CD14-positive monocyte (primary cell): Measurements from ENCODE around the gene UBE3C. TPM values are rescaled to one million over a fixed set of nuclear protein-coding genes. Genes with fewer than 3 reads are reported as not detected.

Experiments
- DNase-seq, 3 donors: peaks; one replicate each; pipeline ENCODE4 v3.0.0-alpha.2; 2011 to 2022
- H2AFZ ChIP-seq: 2 replicates; pipeline ENCODE4 v1.6.0; 2012; ENCODE audit warnings: mild to moderate bottlenecking, low read depth, low read length, inconsistent platforms; ENCODE audit not compliant: insufficient read depth, poor library complexity, severe bottlenecking
- H3K27ac ChIP-seq, 2 donors: 1 replicate in 1 of 2; 2 replicates in 1 of 2; pipeline ENCODE4 v1.5.1; 2012 to 2013; ENCODE audit warnings: low read length in 2 of 2, control low read depth in 1 of 2, inconsistent platforms in 1 of 2, low read depth in 1 of 2, mild to moderate bottlenecking in 1 of 2
- H3K27me3 ChIP-seq, 2 donors: one replicate each; pipeline versions ENCODE4 v1.6.0 to v1.6.1; 2011 to 2013; ENCODE audit warnings: low read length in 2 of 2; ENCODE audit not compliant: control insufficient read depth in 2 of 2, insufficient read depth in 2 of 2
- H3K36me3 ChIP-seq, 2 donors: replicated peaks in 1 of 2; 1 replicate in 1 of 2; 2 replicates in 1 of 2; pipeline versions ENCODE4 v1.5.1 to v1.6.1; 2012 to 2013; ENCODE audit warnings: low read length in 2 of 2, control low read depth in 1 of 2, inconsistent platforms in 1 of 2, mild to moderate bottlenecking in 1 of 2; ENCODE audit not compliant: insufficient read depth in 2 of 2, control insufficient read depth in 1 of 2
- H3K4me1 ChIP-seq, 2 donors: 1 replicate in 1 of 2; 2 replicates in 1 of 2; pipeline versions ENCODE4 v1.5.1 to v1.6.1; 2012 to 2013; ENCODE audit warnings: low read length in 2 of 2, control low read depth in 1 of 2, inconsistent platforms in 1 of 2, mild to moderate bottlenecking in 1 of 2, moderate library complexity in 1 of 2; ENCODE audit not compliant: insufficient read depth in 2 of 2, control insufficient read depth in 1 of 2
- H3K4me2 ChIP-seq: replicated peaks from 2 replicates; pipeline ENCODE3; 2012; ENCODE audit warnings: low read length, moderate library complexity, mild to moderate bottlenecking; ENCODE audit not compliant: poor library complexity, severe bottlenecking; ENCODE audit errors: extremely low read depth
- H3K4me3 ChIP-seq, 3 experiments: fragments of 200-600 bp in 1 of 3; sonication (generic) in 1 of 3; replicated peaks in 1 of 3; 1 replicate in 2 of 3; 2 replicates in 1 of 3; pipeline ENCODE4 v1.5.1; 2011 to 2013; ENCODE audit warnings: low read length in 3 of 3, mild to moderate bottlenecking in 3 of 3, control low read depth in 2 of 3, low read depth in 2 of 3, inconsistent platforms in 1 of 3, moderate library complexity in 1 of 3
- H3K79me2 ChIP-seq: 2 replicates; pipeline ENCODE4 v1.6.0; 2012; ENCODE audit warnings: mild to moderate bottlenecking, control low read depth, inconsistent platforms, low read length, moderate library complexity; ENCODE audit not compliant: insufficient read depth
- H3K9ac ChIP-seq: 2 replicates; pipeline ENCODE4 v1.6.0; 2017; ENCODE audit warnings: low read length, mild to moderate bottlenecking; ENCODE audit not compliant: insufficient read depth, poor library complexity, severe bottlenecking
- H3K9me3 ChIP-seq, 2 donors: replicated peaks in 1 of 2; 1 replicate in 1 of 2; 2 replicates in 1 of 2; pipeline versions ENCODE4 v1.5.1 to v1.6.1; 2012 to 2013; ENCODE audit warnings: low read length in 2 of 2, control low read depth in 1 of 2; ENCODE audit not compliant: control insufficient read depth in 1 of 2, insufficient read depth in 1 of 2
- H4K20me1 ChIP-seq: 2 replicates; pipeline ENCODE4 v1.6.0; 2012; ENCODE audit warnings: mild to moderate bottlenecking, low read length, control low read depth, moderate library complexity; ENCODE audit not compliant: insufficient read depth
- H3K27ac Mint-ChIP-seq, 7 donors: one replicate each; pipeline ENCODE4 v1.8.0; 2020; ENCODE audit warnings: mild to moderate bottlenecking in 7 of 7, mixed read lengths in 7 of 7, moderate library complexity in 6 of 7, inconsistent platforms in 2 of 7
- H3K27me3 Mint-ChIP-seq, 3 donors: one replicate each; pipeline ENCODE4 v1.8.0; 2021 to 2022; ENCODE audit warnings: low read depth in 3 of 3, mild to moderate bottlenecking in 3 of 3, mixed read lengths in 3 of 3, moderate library complexity in 3 of 3, inconsistent platforms in 1 of 3
- H3K36me3 Mint-ChIP-seq, 2 donors: one replicate each; pipeline ENCODE4 v1.8.0; 2020; ENCODE audit warnings: mixed read lengths in 2 of 2, inconsistent platforms in 1 of 2, mild to moderate bottlenecking in 1 of 2
- H3K4me1 Mint-ChIP-seq: one replicate; pipeline ENCODE4 v1.8.0; 2020; ENCODE audit warnings: mild to moderate bottlenecking, mixed read lengths
- H3K4me3 Mint-ChIP-seq, 2 donors: one replicate each; pipeline ENCODE4 v1.8.0; 2020; ENCODE audit warnings: mild to moderate bottlenecking in 2 of 2, mixed read lengths in 2 of 2, moderate library complexity in 1 of 2
- H3K9me3 Mint-ChIP-seq, 7 donors: one replicate each; pipeline ENCODE4 v1.8.0; 2020 to 2022; ENCODE audit warnings: mixed read lengths in 7 of 7, mild to moderate bottlenecking in 6 of 7, moderate library complexity in 6 of 7, inconsistent platforms in 2 of 7
- CTCF ChIP-seq: fragments of 200-600 bp; IDR thresholded peaks from one replicate; pipeline ENCODE4 v1.8.0; 2022; ENCODE audit warnings: antibody characterized with exemption, mild to moderate bottlenecking
- WGBS: methylation state at CpG from one replicate; pipeline ENCODE4 v1.1.5; 2013; ENCODE audit warnings: missing lambda C conversion rate; ENCODE audit not compliant: insufficient coverage; 5-methylcytosine and 5-hydroxymethylcytosine counted together
- intact Hi-C, 2 donors: fragments of 100-400 bp; cut with micrococcal nuclease; formaldehyde crosslinking; loops; one replicate each; pipeline versions ENCODE4 v1.15.0 to v1.15.1; 2023
- polyA plus RNA-seq, 3 donors: library from polyadenylated mRNA; depleted of rRNA in 1 of 3; unstranded in 2 of 3; stranded (reverse) in 1 of 3; fragments of 300-500 nt in 2 of 3; fragments of >200 nt in 1 of 3; fragmentation: Illumina TruSeq in 2 of 3; gene quantifications; 1 replicate in 2 of 3; 2 replicates in 1 of 3; pipeline ENCODE4 v1.2.3, GENCODE V29; 2012 to 2021

Gene UBE3C
- polyA plus RNA-seq, 3 donors, result 19.5 to 34.5 (median 24.3) TPM

- no peaks in the 10 kb centered on the region for H3K9me3 ChIP-seq
- Mint-ChIP-seq H3K36me3 (peaks cover 69 to 74% of the 10 kb centered on the region in 2 donors), H3K27ac (peak overlapping the region in 1 of 7 donors; percentile 11), H3K9me3 (no peaks in the 10 kb centered on the region), H3K4me3 (no peak overlapping the region), H3K4me1 (no peaks in the 10 kb centered on the region), H3K27me3 (no peaks in the 10 kb centered on the region)
- intact Hi-C loops, result no loop called here
- H3K4me1 ChIP-seq, result no peaks in the 10 kb centered on the region
- no peak overlapping the region for H3K4me3 ChIP-seq
- no peak overlapping the region for H3K9ac ChIP-seq
- H3K4me2 ChIP-seq, result no peak overlapping the region
- H3K79me2 ChIP-seq, result no peaks in the 10 kb centered on the region
- 70% methylated on average over 2 of the region's 12 CpGs for WGBS
- H3K27ac ChIP-seq, result no peak overlapping the region
- H3K27me3 ChIP-seq, result no peaks in the 10 kb centered on the region
- no peak overlapping the region for H2AFZ ChIP-seq
- no peak for DNase-seq
- H4K20me1 ChIP-seq, result no peaks in the 10 kb centered on the region
- no peak for TF ChIP-seq CTCF
- peaks cover 71 to 89% of the 10 kb centered on the region in 2 donors for H3K36me3 ChIP-seq
Measured at GRCh38 chr7:157195868-157196267, 57.1 kb downstream of the UBE3C start.

DNA sequence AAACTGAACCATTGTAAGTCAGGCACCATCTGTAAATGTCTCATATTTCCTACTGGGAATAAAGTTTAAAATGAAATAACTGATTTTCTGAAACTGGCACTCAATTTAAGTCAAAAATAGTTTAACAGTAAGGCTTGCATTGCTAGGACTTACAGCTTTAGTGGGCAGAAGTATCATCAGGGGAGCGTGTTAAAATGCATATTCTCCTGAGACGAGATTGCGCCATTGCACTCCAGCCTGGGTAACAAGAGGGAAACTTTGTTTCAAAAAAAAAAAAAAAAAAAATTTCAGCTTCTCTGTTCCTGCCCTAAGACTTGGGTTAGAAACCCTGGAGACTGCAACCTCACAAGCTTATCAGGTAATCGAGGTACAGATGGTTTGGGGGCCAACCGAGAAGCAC, 65.4 kb downstream of the UBE3C start:
- H3K4me3 Mint-ChIP-seq, result no peak overlapping the region
- H3K27ac ChIP-seq, result no peak overlapping the region
- no peak for DNase-seq
- H3K36me3 ChIP-seq, result peaks cover 70 to 82% of the 10 kb centered on the region in 2 donors
- H3K27me3 ChIP-seq, result no peaks in the 10 kb centered on the region
- H2AFZ ChIP-seq, result no peak overlapping the region
- H3K9me3 ChIP-seq, result no peaks in the 10 kb centered on the region
- no peak overlapping the region for H3K4me3 ChIP-seq
- no peak overlapping the region for H3K4me2 ChIP-seq
- no peaks in the 10 kb centered on the region for H3K79me2 ChIP-seq
- 100% methylated on average over 2 of the region's 5 CpGs for WGBS
- H3K9ac ChIP-seq, result no peak overlapping the region
- H3K9me3 Mint-ChIP-seq, result no peaks in the 10 kb centered on the region
- peaks cover 53 to 73% of the 10 kb centered on the region in 2 donors for H3K36me3 Mint-ChIP-seq
- intact Hi-C loops, result no loop called here
- no peak for TF ChIP-seq CTCF
- H3K4me1 ChIP-seq, result no peaks in the 10 kb centered on the region
- H3K27ac Mint-ChIP-seq, result peak overlapping the region in 1 of 7 donors; percentile 31
- H3K4me1 Mint-ChIP-seq, result no peaks in the 10 kb centered on the region
- H4K20me1 ChIP-seq, result no peaks in the 10 kb centered on the region
- peaks cover 0 to 1% (median 0%) of the 10 kb centered on the region in 3 donors for H3K27me3 Mint-ChIP-seq
